Hypothalamus (tissue), 51 donors: Measurements from ENCODE around the gene TGFB3.
A peak's percentile ranks its signal among the peaks of the same experiment; 100 is the strongest.

ENCODE experiments used
- DNase-seq, 51 donors: peaks; one replicate each; lab custom pipeline; 2025; lab: John Stamatoyannopoulos, UW

Gene TGFB3

GRCh38 chr14:75987201-75987970, 5.6 kb upstream of the TGFB3 start:
- DNase-seq, result no peak

- DNase-seq, result no peak
Measured at GRCh38 chr14:75986439-75986765, 4.6 kb upstream of the TGFB3 start.

GRCh38 chr14:75985618-75986438, 4.0 kb upstream of the TGFB3 start, which contains the start of gene IFT43:
Gene IFT43, plus strand, starts transcription at chr14:75985763. Its CDS starts 24 bp downstream, at chr14:75985787.
- DNase-seq, result peak; percentile 38 to 96 (median 84)

- DNase-seq, result no peak
Measured at GRCh38 chr14:75984674-75985073, 2.9 kb upstream of the TGFB3 start.

GRCh38 chr14:75983019-75983358, 1.2 kb upstream of the TGFB3 start:
- DNase-seq, result no peak

GRCh38 chr14:75982266-75983018, 647 bp upstream of the TGFB3 start:
- peak; percentile 42 to 96 (median 81) for DNase-seq

GRCh38 chr14:75980856-75981255, 939 bp downstream of the TGFB3 start:
- peak in 3 of 51 donors; percentile 6 to 10 (median 6) for DNase-seq

- DNase-seq, result peak in 19 of 51 donors; percentile 7 to 69 (median 25)
Measured at GRCh38 chr14:75979648-75980565, 1.9 kb downstream of the TGFB3 start.

GRCh38 chr14:75979071-75979571, 2.7 kb downstream of the TGFB3 start:
- DNase-seq, result peak in 23 of 51 donors; percentile 6 to 39 (median 24)

GRCh38 chr14:75978249-75978731, 3.5 kb downstream of the TGFB3 start:
- peak in 1 of 51 donors; percentile 30 for DNase-seq

- DNase-seq, result no peak
Measured at GRCh38 chr14:75977582-75977943, 4.2 kb downstream of the TGFB3 start.

- no peak for DNase-seq
Measured at GRCh38 chr14:75976826-75977581, 4.8 kb downstream of the TGFB3 start.

- no peak for DNase-seq
Measured at GRCh38 chr14:75972801-75973421, 8.9 kb downstream of the TGFB3 start.

- no peak for DNase-seq
Measured at GRCh38 chr14:75971509-75971908, 10.3 kb downstream of the TGFB3 start.

GRCh38 chr14:75970989-75971388, 10.8 kb downstream of the TGFB3 start:
- DNase-seq, result no peak

- no peak for DNase-seq
Measured at GRCh38 chr14:75969891-75970290, 11.9 kb downstream of the TGFB3 start.

GRCh38 chr14:75969126-75969525, 12.7 kb downstream of the TGFB3 start:
- no peak for DNase-seq

- no peak for DNase-seq
Measured at GRCh38 chr14:75968456-75968855, 13.3 kb downstream of the TGFB3 start.

GRCh38 chr14:75967866-75968265, 13.9 kb downstream of the TGFB3 start:
- DNase-seq, result no peak
